Peyer's patch (tissue), 4 donors: Measurements from ENCODE around the gene VENTX. TPM values are rescaled to one million over a fixed set of nuclear protein-coding genes. Genes with fewer than 3 reads are reported as not detected.
"Not testable (repeated sequence)": the region's sequence is repeated elsewhere in the genome, so short reads cannot be mapped to it uniquely, and the experiment has no call there.

Experiments
- DNase-seq, 3 donors: peaks; one replicate each; pipeline ENCODE4 v3.0.0-alpha.2; 2017 to 2019
- H3K27ac ChIP-seq, 4 donors: fragments of 200-600 bp; sonication (generic); one replicate each; pipeline ENCODE4 v1.5.1; 2016 to 2019
- H3K27me3 ChIP-seq, 2 donors: fragments of 200-600 bp; sonication (generic); one replicate each; pipeline ENCODE4 v1.5.1; 2019
- H3K36me3 ChIP-seq, 3 donors: fragments of 200-600 bp; sonication (generic); one replicate each; pipeline ENCODE4 v1.5.1; 2016 to 2019
- H3K4me1 ChIP-seq, 4 donors: fragments of 200-600 bp; sonication (generic); one replicate each; pipeline ENCODE4 v1.5.1; 2016 to 2019
- H3K4me3 ChIP-seq, 4 donors: fragments of 200-600 bp; sonication (generic); 1 replicate in 3 of 4; 2 replicates in 1 of 4; pipeline ENCODE4 v1.5.1; 2016 to 2019; ENCODE audit warnings: mild to moderate bottlenecking in 1 of 4
- H3K9me3 ChIP-seq, 4 donors: fragments of 200-600 bp; sonication (generic); one replicate each; pipeline ENCODE4 v1.5.1; 2016 to 2019; ENCODE audit warnings: mild to moderate bottlenecking in 1 of 4
- POLR2A ChIP-seq, 2 donors: fragments of 450-650 bp; IDR thresholded peaks; one replicate each; pipeline ENCODE4 v1.5.1; 2017; ENCODE audit warnings: antibody characterized with exemption in 2 of 2, mild to moderate bottlenecking in 2 of 2, moderate library complexity in 2 of 2
- total RNA-seq, 4 donors: library from RNA; depleted of rRNA; stranded (reverse); fragments of >200 nt; gene quantifications; one replicate each; pipeline ENCODE4 v1.1.0, GENCODE V29; 2016
- TF ChIP-seq, protein P1 (sequence below), 6 experiments: fragments of 450-650 bp in 4 of 6; fragments of 200-600 bp in 2 of 6; sonication (generic) in 1 of 6; IDR thresholded peaks; one replicate each; pipeline ENCODE4 v1.5.1; 2017 to 2019; ENCODE audit warnings: antibody characterized with exemption in 6 of 6, mild to moderate bottlenecking in 3 of 6, moderate library complexity in 1 of 6

VENTX gene
- total RNA-seq, 4 donors from 2014 or later = 0.54 TPM; not detected in 3

DNA sequence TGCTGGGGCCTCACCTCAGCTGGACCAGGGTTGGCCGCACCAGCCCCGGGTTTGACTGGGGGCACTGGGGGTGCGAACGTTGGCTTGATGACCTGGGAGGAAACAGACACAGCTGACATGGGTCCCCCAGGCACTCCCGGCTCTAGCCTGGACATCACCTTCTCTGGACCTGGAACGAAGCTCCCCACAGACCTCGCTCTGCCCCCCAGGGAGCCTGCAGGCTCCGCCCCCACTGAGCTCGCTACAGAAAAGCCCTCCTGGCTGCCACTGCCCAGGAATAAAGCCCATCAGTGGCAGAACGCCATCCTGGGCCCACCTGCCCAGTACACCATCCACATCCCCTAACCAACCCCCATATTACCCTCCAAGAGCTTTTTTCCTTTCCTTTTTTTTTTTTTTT is 26.0 kb downstream of the VENTX start:
- Histone ChIP-seq H3K27ac (no peak overlapping the region), H3K4me1 (peaks cover 3 to 49% (median 16%) of the 10 kb centered on the region in 4 donors), H3K9me3 (no peaks in the 10 kb centered on the region), H3K36me3 (no peaks in the 10 kb centered on the region), H3K4me3 (no peak overlapping the region), H3K27me3 (no peaks in the 10 kb centered on the region)
- TF ChIP-seq, protein P1, sequence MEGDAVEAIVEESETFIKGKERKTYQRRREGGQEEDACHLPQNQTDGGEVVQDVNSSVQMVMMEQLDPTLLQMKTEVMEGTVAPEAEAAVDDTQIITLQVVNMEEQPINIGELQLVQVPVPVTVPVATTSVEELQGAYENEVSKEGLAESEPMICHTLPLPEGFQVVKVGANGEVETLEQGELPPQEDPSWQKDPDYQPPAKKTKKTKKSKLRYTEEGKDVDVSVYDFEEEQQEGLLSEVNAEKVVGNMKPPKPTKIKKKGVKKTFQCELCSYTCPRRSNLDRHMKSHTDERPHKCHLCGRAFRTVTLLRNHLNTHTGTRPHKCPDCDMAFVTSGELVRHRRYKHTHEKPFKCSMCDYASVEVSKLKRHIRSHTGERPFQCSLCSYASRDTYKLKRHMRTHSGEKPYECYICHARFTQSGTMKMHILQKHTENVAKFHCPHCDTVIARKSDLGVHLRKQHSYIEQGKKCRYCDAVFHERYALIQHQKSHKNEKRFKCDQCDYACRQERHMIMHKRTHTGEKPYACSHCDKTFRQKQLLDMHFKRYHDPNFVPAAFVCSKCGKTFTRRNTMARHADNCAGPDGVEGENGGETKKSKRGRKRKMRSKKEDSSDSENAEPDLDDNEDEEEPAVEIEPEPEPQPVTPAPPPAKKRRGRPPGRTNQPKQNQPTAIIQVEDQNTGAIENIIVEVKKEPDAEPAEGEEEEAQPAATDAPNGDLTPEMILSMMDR (IDR thresholded peaks at IDR 0.05) = no peak
- no peak for TF ChIP-seq POLR2A (IDR thresholded peaks at IDR 0.05)
- DNase-seq = no peak

DNA sequence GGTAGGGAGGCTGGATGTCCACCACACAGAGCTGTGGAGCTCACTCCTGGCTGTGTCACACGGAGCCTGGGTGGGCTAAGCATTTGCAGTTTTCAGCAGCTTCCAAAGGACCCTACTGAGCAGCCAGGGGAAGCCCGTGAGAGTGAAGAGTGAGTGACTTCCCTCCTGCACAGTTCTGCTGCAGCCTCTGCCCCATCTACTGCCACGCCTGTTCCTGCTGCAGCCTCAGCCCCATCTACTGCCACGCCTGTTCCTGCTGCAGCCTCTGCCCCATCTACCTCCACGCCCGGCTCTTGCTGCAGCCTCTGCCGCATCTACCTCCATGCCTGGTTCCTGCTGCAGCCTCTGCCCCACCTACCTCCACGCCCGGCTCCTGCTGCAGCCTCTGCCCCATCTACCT is 26.8 kb downstream of the VENTX start:
- Histone ChIP-seq H3K27ac (peak overlapping the region in 2 of 4 donors; percentile 17 to 30), H3K9me3 (no peaks in the 10 kb centered on the region), H3K27me3 (no peaks in the 10 kb centered on the region), H3K36me3 (peaks cover 0 to under 1% (median 0%) of the 10 kb centered on the region in 3 donors), H3K4me1 (peaks cover 2 to 41% (median 8%) of the 10 kb centered on the region in 4 donors), H3K4me3 (no peak overlapping the region)
- no peak for TF ChIP-seq POLR2A (IDR thresholded peaks at IDR 0.05)
- TF ChIP-seq, protein P1 (IDR thresholded peaks at IDR 0.05) = no peak
- DNase-seq = peak in 2 of 3 donors; percentile 37 to 78

DNA sequence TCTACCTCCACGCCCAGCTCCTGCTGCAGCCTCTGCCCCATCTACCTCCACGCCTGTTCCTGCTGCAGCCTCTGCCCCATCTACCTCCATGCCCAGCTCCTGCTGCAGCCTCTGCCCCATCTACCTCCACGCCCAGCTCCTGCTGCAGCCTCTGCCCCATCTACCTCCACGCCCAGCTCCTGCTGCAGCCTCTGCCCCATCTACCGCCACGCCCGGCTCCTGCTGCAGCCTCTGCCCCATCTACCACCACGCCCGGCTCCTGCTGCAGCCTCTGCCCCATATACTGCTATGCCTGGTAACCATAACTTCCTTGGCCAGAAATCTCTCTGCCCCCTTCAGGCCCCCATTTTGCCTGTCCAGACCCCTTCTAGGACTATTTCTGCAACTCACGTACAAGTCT is 27.4 kb downstream of the VENTX start:
- not testable (repeated sequence) for H3K4me3 ChIP-seq, H3K9me3 ChIP-seq, DNase-seq, H3K27ac ChIP-seq, H3K27me3 ChIP-seq, H3K36me3 ChIP-seq
- H3K4me1 ChIP-seq = peaks cover 0 to 35% (median 8%) of the 10 kb centered on the region in 4 donors

DNA sequence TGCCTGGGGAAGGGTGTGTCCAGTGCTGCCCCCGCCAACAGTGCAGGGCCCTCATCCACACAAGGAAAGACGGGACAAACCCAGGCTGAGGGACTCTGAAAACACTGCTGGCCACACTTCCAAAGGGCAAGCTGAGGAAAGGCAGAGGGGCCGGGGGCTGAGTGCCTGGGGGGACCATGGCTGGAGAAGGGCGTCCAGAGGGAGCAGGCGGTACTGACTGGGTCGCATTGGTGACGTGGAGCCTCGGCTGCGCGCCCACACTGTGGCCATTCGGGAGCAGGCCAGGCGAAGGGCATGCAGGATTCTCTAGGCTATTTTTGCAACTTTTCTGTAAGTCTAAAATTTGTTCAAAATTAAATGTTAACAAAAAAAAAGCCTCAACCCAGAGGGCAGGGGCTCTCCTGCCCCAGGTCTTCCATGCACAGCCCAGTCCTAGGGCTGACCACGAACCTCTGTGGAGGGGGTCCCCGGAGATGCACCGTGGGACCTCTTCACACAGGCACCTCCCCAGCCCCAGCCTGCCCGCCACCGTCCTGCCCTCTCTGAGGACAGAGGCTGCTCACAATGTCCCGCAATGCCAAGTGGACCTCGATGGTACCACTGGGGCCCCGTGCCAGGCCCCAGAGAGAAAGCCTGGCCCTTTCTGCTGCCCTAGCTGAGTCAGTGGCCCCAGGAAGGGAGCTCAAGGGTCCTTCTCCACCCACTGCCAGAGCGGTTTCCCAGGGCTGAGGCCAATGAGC is 28.6 kb downstream of the VENTX start:
- no peaks in the 10 kb centered on the region for H3K27me3 ChIP-seq
- H3K27ac ChIP-seq = no peak overlapping the region
- H3K4me3 ChIP-seq = no peak overlapping the region
- H3K4me1 ChIP-seq = peaks cover 0 to 27% (median 8%) of the 10 kb centered on the region in 4 donors
- TF ChIP-seq POLR2A (IDR thresholded peaks at IDR 0.05) = no peak
- TF ChIP-seq, protein P1 (IDR thresholded peaks at IDR 0.05) = no peak
- no peaks in the 10 kb centered on the region for H3K9me3 ChIP-seq
- peaks cover 0 to 5% (median 0%) of the 10 kb centered on the region in 3 donors for H3K36me3 ChIP-seq
- DNase-seq = no peak

DNA sequence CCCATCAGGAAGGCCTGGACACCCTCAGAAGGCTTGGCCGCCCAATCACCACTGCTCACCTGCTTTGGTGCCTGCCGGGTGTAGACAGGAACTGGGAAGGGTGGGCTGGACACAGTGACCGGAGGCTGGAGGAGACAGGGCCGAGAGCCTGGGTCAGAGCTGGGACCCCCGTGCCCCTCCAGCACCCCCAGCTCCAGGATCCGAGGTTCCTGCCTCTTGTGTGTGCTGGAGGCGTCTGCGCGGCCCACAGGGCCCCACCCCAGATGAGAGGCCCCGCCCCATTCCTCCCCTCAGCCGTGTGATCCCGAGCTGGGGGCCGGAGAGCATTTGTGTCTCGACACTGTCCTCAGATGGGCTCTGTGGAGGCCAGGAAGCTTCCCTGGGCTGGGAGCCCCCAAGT is 29.6 kb downstream of the VENTX start:
- Histone ChIP-seq H3K4me3 (no peak overlapping the region), H3K27ac (no peak overlapping the region), H3K9me3 (no peaks in the 10 kb centered on the region), H3K27me3 (no peaks in the 10 kb centered on the region), H3K36me3 (peaks cover 0 to 5% (median 0%) of the 10 kb centered on the region in 3 donors), H3K4me1 (peaks cover 0 to 22% (median 7%) of the 10 kb centered on the region in 4 donors)
- no peak for DNase-seq
- TF ChIP-seq, protein P1 (IDR thresholded peaks at IDR 0.05) = no peak
- no peak for TF ChIP-seq POLR2A (IDR thresholded peaks at IDR 0.05)

DNA sequence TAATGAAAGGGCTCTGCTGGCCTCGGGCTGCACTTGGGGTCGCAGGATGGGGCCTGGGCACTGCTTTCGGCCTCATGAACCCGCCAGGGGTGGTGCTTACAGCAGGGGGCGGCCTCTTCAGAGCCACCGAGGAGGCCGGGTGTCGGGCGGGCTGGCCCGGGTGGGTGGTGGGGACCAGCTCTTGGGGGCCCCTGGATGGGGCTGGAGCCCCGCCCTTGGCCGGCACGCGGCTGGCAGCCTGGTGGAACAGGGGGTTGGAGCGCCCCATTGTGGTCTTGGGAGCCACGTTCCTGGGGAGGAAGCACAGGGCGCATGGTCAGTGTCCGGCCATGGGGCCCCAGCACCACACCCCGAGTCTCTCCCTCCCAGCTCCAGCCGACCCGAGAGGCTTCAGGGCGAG is 30.2 kb downstream of the VENTX start:
- Histone ChIP-seq H3K27me3 (no peaks in the 10 kb centered on the region), H3K4me1 (peaks cover 0 to 17% (median 5%) of the 10 kb centered on the region in 4 donors), H3K9me3 (no peaks in the 10 kb centered on the region), H3K27ac (no peak overlapping the region), H3K36me3 (peaks cover 0 to 5% (median 0%) of the 10 kb centered on the region in 3 donors), H3K4me3 (no peak overlapping the region)
- DNase-seq = no peak
- TF ChIP-seq, protein P1 (IDR thresholded peaks at IDR 0.05) = no peak
- no peak for TF ChIP-seq POLR2A (IDR thresholded peaks at IDR 0.05)
